Measurements from ENCODE around the gene CXCR5. TPM values are rescaled to one million over a fixed set of nuclear protein-coding genes. Genes with fewer than 3 reads are reported as not detected.

The CXCR5 gene
- total and polyA plus RNA-seq, 2 of the 4 experiments (the other 2 are of a cell fraction), result not detected

- Histone ChIP-seq H3K36me3 (ENCODE audit: control insufficient read depth, insufficient read depth, low read length) (peaks cover 13% of the 10 kb centered on the region), H3K56ac (ENCODE audit: extremely low read depth, insufficient read depth, low read length) (peak overlapping the region; percentile 82), H3K4me2 (ENCODE audit: low read depth, low read length) (peak overlapping the region; percentile 74), H3K9ac (ENCODE audit: low read depth, low read length) (peak overlapping the region; percentile 79), H3K79me1 (ENCODE audit: low read depth in 1 of 2, low read length in 2 of 2) (peaks cover 15 to 76% of the 10 kb centered on the region in 2 experiments; a peak in 3 of 4 replicates), H3K4ac (ENCODE audit: low read depth, low read length) (peak overlapping the region; percentile 100), H2BK120ac (ENCODE audit: low read depth, low read length) (peak overlapping the region; percentile 98), H4K8ac (ENCODE audit: low read depth in 2 of 2, low read length in 2 of 2) (peak overlapping the region; percentile 89 to 93), H3K23ac (ENCODE audit: low read depth, low read length) (peak overlapping the region; percentile 100), H4K91ac (ENCODE audit: insufficient read depth, low read depth, low read length) (peak overlapping the region; percentile 99), H3K4me3 (ENCODE audit: insufficient read depth, low read depth, low read length) (peak overlapping the region; percentile 16; the same call in 1 of the 2 replicates), H3K27ac (ENCODE audit: insufficient read depth, low read length) (peak overlapping the region; percentile 98), H3K27me3 (ENCODE audit: control insufficient read depth, insufficient read depth, low read length) (no peaks in the 10 kb centered on the region), H2BK5ac (ENCODE audit: low read depth, low read length, poor library complexity, severe bottlenecking) (peak overlapping the region; percentile 99), H2BK20ac (ENCODE audit: low read depth, low read length) (peak overlapping the region; percentile 96), H3K14ac (replicated peaks; ENCODE audit: low read depth, low read length) (peak overlapping the region; percentile 94), H2AFZ (replicated peaks; ENCODE audit: low read length, poor library complexity) (peak overlapping the region; percentile 84), H3K18ac (ENCODE audit: low read depth, low read length) (peak overlapping the region; percentile 98), H3K9me3 (ENCODE audit: control insufficient read depth, insufficient read depth, low read length) (no peaks in the 10 kb centered on the region), H2BK15ac (ENCODE audit: low read depth, low read length) (peak overlapping the region; percentile 98), H3K9me1 (ENCODE audit: insufficient read depth, low read length) (peaks cover 10% of the 10 kb centered on the region; the same call in 1 of the 2 replicates), H4K5ac (ENCODE audit: low read depth, low read length) (peak overlapping the region; percentile 94), H2AK5ac (ENCODE audit: low read depth, low read length) (peak overlapping the region; percentile 100), H4K20me1 (ENCODE audit: insufficient read depth, low read length) (peaks cover 34% of the 10 kb centered on the region), H3K4me1 (ENCODE audit: control insufficient read depth, insufficient read depth, low read length) (peaks cover 60% of the 10 kb centered on the region), H2AK9ac (replicated peaks; ENCODE audit: low read depth, low read length, poor library complexity) (peak overlapping the region; percentile 99)
- peak; percentile 2 for ATAC-seq (ENCODE audit: low read depth)
- dilution Hi-C loops (cut with HindIII; ENCODE audit: low sequenced_read_pairs, unreplicated experiment), result no loop called here
- DNase-seq, result peak; percentile 52
- no peak for TF ChIP-seq MXI1 (IDR thresholded peaks at IDR 0.05; ENCODE audit: borderline replicate concordance, low read depth, low read length)
- 0 out of 2 replicates have a peak, but pooled peaks have one; percentile 38 for TF ChIP-seq POLR2A (IDR thresholded peaks at IDR 0.05; ENCODE audit: low read depth, low read length)
- no CpG with 5 or more reads among the region's 21 CpGs for WGBS, 2 experiments (ENCODE audit: extremely low coverage in 2 of 2, insufficient read length in 1 of 2)
- in situ Hi-C loops (cut with MboI; ENCODE audit: low sequenced_read_pairs), result no loop called here
- ChIA-PET POLR2A (ENCODE audit: unreplicated experiment) (interaction anchor here (1.0 to 2.9 kb wide), 2 partner anchors 11 to 18 kb away, joined by 13 read pairs; no protein-coding TSS in a partner anchor), CTCF (interaction anchor here (0.6 to 2.6 kb wide), 6 partner anchors 14 to 126 kb away, joined by 3 to 15 read pairs (median 4); partner anchors contain the start of gene BCL9L)
- no TSS peak for BruUV-seq (replicated peaks)
- intact Hi-C loops (cut with micrococcal nuclease), result no loop called here
Measured at GRCh38 chr11:118911113-118911879, 27.6 kb downstream of the CXCR5 start.
